Fibroblast of lung (primary cell): Measurements from ENCODE around the gene PRPH2. TPM values are rescaled to one million over a fixed set of nuclear protein-coding genes. Genes with fewer than 3 reads are reported as not detected.
A peak's percentile ranks its signal among the peaks of the same experiment; 100 is the strongest.

Source experiments
- DNase-seq, 2 donors: peaks; one replicate each; pipeline versions ENCODE4 v3.0.0 to v3.0.0-alpha.2; 2010; ENCODE audit warnings: low read depth in 2 of 2
- H2AFZ ChIP-seq: 2 replicates; pipeline ENCODE4 v1.5.1; 2012; ENCODE audit warnings: low read length, control low read depth, inconsistent platforms
- H3K27ac ChIP-seq: 2 replicates; pipeline ENCODE4 v1.5.1; 2011; ENCODE audit warnings: low read length, control low read depth; ENCODE audit not compliant: insufficient read depth
- H3K27me3 ChIP-seq: 2 replicates; pipeline ENCODE4 v1.5.1; 2011; ENCODE audit warnings: mild to moderate bottlenecking, low read length; ENCODE audit not compliant: control insufficient read depth, insufficient read depth
- H3K36me3 ChIP-seq: 2 replicates; pipeline ENCODE4 v1.5.1; 2011; ENCODE audit warnings: low read length; ENCODE audit not compliant: control insufficient read depth, insufficient read depth
- H3K4me1 ChIP-seq: 2 replicates; pipeline ENCODE4 v1.5.1; 2011; ENCODE audit warnings: low read length; ENCODE audit not compliant: control insufficient read depth, insufficient read depth; ENCODE audit errors: extremely low read depth
- H3K4me2 ChIP-seq: 2 replicates; pipeline ENCODE4 v1.5.1; 2011; ENCODE audit warnings: low read length, control low read depth; ENCODE audit not compliant: insufficient read depth; ENCODE audit errors: extremely low read depth
- H3K4me3 ChIP-seq, 4 experiments: fragments of 200-600 bp in 1 of 4; sonication (generic) in 1 of 4; replicated peaks in 1 of 4; 2 replicates each; pipeline ENCODE4 v1.5.1; 2011 to 2016; ENCODE audit warnings: low read length in 4 of 4, low read depth in 3 of 4, mild to moderate bottlenecking in 3 of 4, control low read depth in 2 of 4, inconsistent platforms in 1 of 4, mixed read lengths in 1 of 4; ENCODE audit not compliant: insufficient read depth in 1 of 4; ENCODE audit errors: control extremely low read depth in 1 of 4
- H3K79me2 ChIP-seq: 2 replicates; pipeline ENCODE4 v1.5.1; 2012; ENCODE audit warnings: mild to moderate bottlenecking, low read length, inconsistent platforms; ENCODE audit not compliant: control insufficient read depth, insufficient read depth
- H3K9ac ChIP-seq: 2 replicates; pipeline ENCODE4 v1.5.1; 2011; ENCODE audit warnings: mild to moderate bottlenecking, low read length, control low read depth; ENCODE audit not compliant: insufficient read depth
- H3K9me3 ChIP-seq: 2 replicates; pipeline ENCODE4 v1.5.1; 2012; ENCODE audit warnings: low read depth, low read length; ENCODE audit not compliant: control insufficient read depth, insufficient read depth
- H4K20me1 ChIP-seq: 2 replicates; pipeline ENCODE4 v1.5.1; 2011; ENCODE audit warnings: low read length; ENCODE audit not compliant: control insufficient read depth, insufficient read depth; ENCODE audit errors: extremely low read depth
- EZH2 ChIP-seq: IDR thresholded peaks from 2 replicates; pipeline ENCODE4 v1.5.1; 2012; ENCODE audit warnings: low read length, control low read depth, mild to moderate bottlenecking; ENCODE audit errors: missing control alignments
- polyA plus RNA-seq, 2 donors: library from polyadenylated mRNA; depleted of rRNA in 1 of 2; stranded (reverse) in 1 of 2; unstranded in 1 of 2; fragments of >200 nt; gene quantifications; 2 replicates each; pipeline ENCODE4 v1.2.1, GENCODE V29; 2011 to 2012; ENCODE audit warnings: missing spikeins in 1 of 2
- total RNA-seq: library from RNA; depleted of rRNA; stranded (reverse); fragments of >200 nt; gene quantifications from 2 replicates; pipeline ENCODE4 v1.2.1, GENCODE V29; 2014
- TF ChIP-seq, protein P1 (sequence below), 2 donors: IDR thresholded peaks in 1 of 2; conservative IDR thresholded peaks in 1 of 2; 1 replicate in 1 of 2; 2 replicates in 1 of 2; pipeline ENCODE4 v1.5.1; 2011 to 2012; ENCODE audit warnings: low read length in 2 of 2, control low read depth in 1 of 2, inconsistent platforms in 1 of 2, low read depth in 1 of 2, mild to moderate bottlenecking in 1 of 2

Gene PRPH2
- total and polyA plus RNA-seq, 2 donors (not counting 1 experiment from before 2014, with no cell fraction given), result 6.3 to 8.6 TPM

DNA sequence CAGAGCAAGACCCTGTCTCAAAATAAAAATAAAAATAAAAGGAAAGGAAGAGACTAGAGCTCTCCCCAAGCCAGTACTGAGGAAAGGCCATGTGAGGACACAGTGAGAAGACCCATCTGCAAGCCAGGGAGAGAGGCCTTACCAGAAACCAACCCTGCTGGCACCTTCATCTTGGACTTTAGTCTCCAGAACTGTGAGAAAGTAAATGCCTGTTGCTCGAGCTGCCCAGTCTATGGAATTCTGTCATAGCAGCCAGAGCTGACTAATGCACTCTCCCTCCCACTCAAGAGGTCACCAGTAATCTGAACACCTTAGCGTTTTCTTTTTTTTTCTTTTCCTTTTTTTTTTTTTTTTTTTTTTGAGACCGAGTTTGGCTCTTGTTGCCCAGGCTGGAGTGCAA, 7.3 kb upstream of the PRPH2 start:
- Histone ChIP-seq H3K4me1 (peaks cover 3% of the 10 kb centered on the region), H3K36me3 (no peaks in the 10 kb centered on the region), H3K4me2 (no peak overlapping the region), H4K20me1 (no peaks in the 10 kb centered on the region), H3K27ac (no peak overlapping the region), H3K9ac (no peak overlapping the region), H2AFZ (no peak overlapping the region), H3K9me3 (no peaks in the 10 kb centered on the region), H3K27me3 (no peaks in the 10 kb centered on the region), H3K4me3 (no peak overlapping the region), H3K79me2 (no peaks in the 10 kb centered on the region)
- DNase-seq, result peak; percentile 16 to 71
- no peak for TF ChIP-seq EZH2
- TF ChIP-seq, protein P1, sequence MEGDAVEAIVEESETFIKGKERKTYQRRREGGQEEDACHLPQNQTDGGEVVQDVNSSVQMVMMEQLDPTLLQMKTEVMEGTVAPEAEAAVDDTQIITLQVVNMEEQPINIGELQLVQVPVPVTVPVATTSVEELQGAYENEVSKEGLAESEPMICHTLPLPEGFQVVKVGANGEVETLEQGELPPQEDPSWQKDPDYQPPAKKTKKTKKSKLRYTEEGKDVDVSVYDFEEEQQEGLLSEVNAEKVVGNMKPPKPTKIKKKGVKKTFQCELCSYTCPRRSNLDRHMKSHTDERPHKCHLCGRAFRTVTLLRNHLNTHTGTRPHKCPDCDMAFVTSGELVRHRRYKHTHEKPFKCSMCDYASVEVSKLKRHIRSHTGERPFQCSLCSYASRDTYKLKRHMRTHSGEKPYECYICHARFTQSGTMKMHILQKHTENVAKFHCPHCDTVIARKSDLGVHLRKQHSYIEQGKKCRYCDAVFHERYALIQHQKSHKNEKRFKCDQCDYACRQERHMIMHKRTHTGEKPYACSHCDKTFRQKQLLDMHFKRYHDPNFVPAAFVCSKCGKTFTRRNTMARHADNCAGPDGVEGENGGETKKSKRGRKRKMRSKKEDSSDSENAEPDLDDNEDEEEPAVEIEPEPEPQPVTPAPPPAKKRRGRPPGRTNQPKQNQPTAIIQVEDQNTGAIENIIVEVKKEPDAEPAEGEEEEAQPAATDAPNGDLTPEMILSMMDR (conservative IDR thresholded peaks at IDR 0.05 in 1 of 2, IDR thresholded peaks at IDR 0.05 in 1 of 2; ENCODE audit: low read depth in 1 of 2, low read length in 2 of 2), result no peak

DNA sequence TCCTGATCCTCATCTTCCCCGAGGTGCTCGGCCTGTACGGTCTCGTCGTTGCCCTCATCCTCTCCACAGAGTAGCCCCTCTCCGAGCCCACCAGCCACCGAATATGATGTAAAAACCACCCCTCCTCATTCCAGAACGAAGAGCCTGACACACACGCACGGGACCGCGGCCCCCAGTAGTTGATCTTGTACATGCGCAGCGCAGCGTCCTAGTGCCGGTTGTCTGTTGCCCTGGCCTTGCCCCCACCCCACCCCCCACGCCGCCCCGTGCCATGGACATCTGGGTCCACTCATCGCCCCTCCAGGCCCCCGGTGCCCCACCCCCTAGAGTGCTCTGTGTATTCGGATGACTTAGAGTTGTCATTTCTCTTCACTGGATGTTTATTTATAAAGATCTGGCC, 5.2 kb upstream of the PRPH2 start:
- Histone ChIP-seq H3K4me3 (peak overlapping the region; percentile 12 to 56 (median 32)), H4K20me1 (no peaks in the 10 kb centered on the region), H3K9me3 (no peaks in the 10 kb centered on the region), H3K27me3 (no peaks in the 10 kb centered on the region), H3K27ac (peak overlapping the region; percentile 84), H2AFZ (peak overlapping the region; percentile 86), H3K4me2 (peak overlapping the region; percentile 79), H3K79me2 (no peaks in the 10 kb centered on the region), H3K36me3 (no peaks in the 10 kb centered on the region), H3K4me1 (peaks cover 3% of the 10 kb centered on the region), H3K9ac (peak overlapping the region; percentile 68)
- DNase-seq, result peak in 1 of 2 donors; percentile 33
- TF ChIP-seq EZH2, result no peak
- TF ChIP-seq, protein P1 (conservative IDR thresholded peaks at IDR 0.05 in 1 of 2, IDR thresholded peaks at IDR 0.05 in 1 of 2; ENCODE audit: low read depth in 1 of 2, low read length in 2 of 2), result no peak

DNA sequence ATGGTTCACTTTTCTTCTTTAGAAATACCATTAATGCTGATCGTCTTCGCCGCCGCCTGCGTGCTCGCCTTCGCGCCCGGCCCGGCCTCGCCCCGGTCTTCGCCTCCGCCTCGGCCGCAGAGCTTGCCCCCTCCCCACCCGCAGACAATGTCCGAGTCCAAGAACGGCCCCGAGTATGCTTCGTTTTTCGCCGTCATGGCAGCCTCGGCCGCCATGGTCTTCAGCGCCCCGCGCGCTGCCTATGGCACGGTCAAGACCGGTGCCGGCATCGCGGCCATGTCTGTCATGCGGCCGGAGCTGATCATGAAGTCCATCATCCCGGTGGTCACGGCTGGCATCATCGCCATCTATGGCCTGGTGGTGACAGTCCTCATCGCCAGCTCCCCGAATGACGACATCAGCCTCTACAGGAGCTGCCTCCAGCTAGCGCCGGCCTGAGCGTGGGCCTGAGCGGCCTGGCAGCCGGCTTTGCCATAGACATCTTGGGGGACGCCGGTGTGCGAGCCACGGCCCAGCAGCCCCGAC, 4.8 kb upstream of the PRPH2 start:
- Histone ChIP-seq H3K4me1 (peaks cover 3% of the 10 kb centered on the region), H3K4me3 (peak overlapping the region; percentile 12 to 72 (median 42)), H4K20me1 (no peaks in the 10 kb centered on the region), H3K27ac (peak overlapping the region; percentile 84), H3K27me3 (no peaks in the 10 kb centered on the region), H3K9me3 (no peaks in the 10 kb centered on the region), H3K9ac (peak overlapping the region; percentile 68), H2AFZ (peak overlapping the region; percentile 86), H3K79me2 (no peaks in the 10 kb centered on the region), H3K4me2 (peak overlapping the region; percentile 79), H3K36me3 (no peaks in the 10 kb centered on the region)
- TF ChIP-seq, protein P1 (conservative IDR thresholded peaks at IDR 0.05 in 1 of 2, IDR thresholded peaks at IDR 0.05 in 1 of 2; ENCODE audit: low read depth in 1 of 2, low read length in 2 of 2), result no peak
- no peak for TF ChIP-seq EZH2
- DNase-seq, result peak; percentile 16 to 47
